ENCODE data around the gene XIAP.
"Not testable (repeated sequence)": the region's sequence is repeated elsewhere in the genome, so short reads cannot be mapped to it uniquely, and the experiment has no call there.

The XIAP gene

GRCh38 chrX:123849096-123849495 is 10.8 kb upstream of the XIAP start:
- no peak for DNase-seq (ENCODE audit: low read depth in 1 of 2, low spot score in 1 of 2)
- TF ChIP-seq JUND (IDR thresholded peaks at IDR 0.05; ENCODE audit: low read depth): no peak
- in situ Hi-C loops (cut with HindIII; ENCODE audit: low pct_unique_long_range_greater_than_20kb, low sequenced_read_pairs): no loop called here

GRCh38 chrX:123849906-123850305 is 9.9 kb upstream of the XIAP start:
- in situ Hi-C loops (cut with HindIII; ENCODE audit: low pct_unique_long_range_greater_than_20kb, low sequenced_read_pairs); DNase-seq (ENCODE audit: low read depth in 1 of 2, low spot score in 1 of 2): not testable (repeated sequence)

- no peak for DNase-seq (ENCODE audit: low read depth in 1 of 2, low spot score in 1 of 2)
- TF ChIP-seq JUND (IDR thresholded peaks at IDR 0.05; ENCODE audit: low read depth): no peak
- in situ Hi-C loops (cut with HindIII; ENCODE audit: low pct_unique_long_range_greater_than_20kb, low sequenced_read_pairs): no loop called here
These were observed 8.8 kb upstream of the XIAP start for GRCh38 chrX:123851079-123851478.

DNA sequence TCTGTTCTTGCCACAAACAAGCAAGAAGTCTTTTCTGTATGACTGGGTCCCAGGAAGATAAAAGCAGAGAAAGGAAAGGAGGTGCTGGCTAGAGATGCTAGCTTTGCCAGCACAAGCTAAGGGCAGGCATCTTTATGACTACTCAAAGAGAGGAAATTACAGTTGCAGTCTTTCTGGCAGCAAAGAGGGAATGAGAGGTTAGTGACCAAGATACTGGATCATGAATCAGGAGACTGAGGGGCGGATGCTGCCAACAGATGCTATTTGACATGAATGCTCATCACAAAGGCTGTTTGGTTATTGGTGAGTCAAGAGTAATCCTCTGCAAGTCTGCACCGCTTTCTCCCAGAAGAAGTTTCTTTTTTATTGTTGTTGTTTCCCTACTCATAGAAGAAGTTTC is 5.5 kb upstream of the XIAP start:
- no peak for DNase-seq (ENCODE audit: low read depth in 1 of 2, low spot score in 1 of 2)
- no peak for TF ChIP-seq JUND (IDR thresholded peaks at IDR 0.05; ENCODE audit: low read depth)
- in situ Hi-C loops (cut with HindIII; ENCODE audit: low pct_unique_long_range_greater_than_20kb, low sequenced_read_pairs): no loop called here

- in situ Hi-C loops (cut with HindIII; ENCODE audit: low pct_unique_long_range_greater_than_20kb, low sequenced_read_pairs): no loop called here
- peak in 1 of 2 experiments; percentile 24 for DNase-seq (ENCODE audit: low read depth in 1 of 2, low spot score in 1 of 2)
- no peak for TF ChIP-seq JUND (IDR thresholded peaks at IDR 0.05; ENCODE audit: low read depth)
These were observed 426 bp upstream of the XIAP start for GRCh38 chrX:123859409-123859845.

- in situ Hi-C loops (cut with HindIII; ENCODE audit: low pct_unique_long_range_greater_than_20kb, low sequenced_read_pairs): no loop called here
- DNase-seq (ENCODE audit: low read depth in 1 of 2, low spot score in 1 of 2): no peak
- no peak for TF ChIP-seq JUND (IDR thresholded peaks at IDR 0.05; ENCODE audit: low read depth)
These were observed 1.1 kb downstream of the XIAP start for GRCh38 chrX:123860983-123861382.

DNA sequence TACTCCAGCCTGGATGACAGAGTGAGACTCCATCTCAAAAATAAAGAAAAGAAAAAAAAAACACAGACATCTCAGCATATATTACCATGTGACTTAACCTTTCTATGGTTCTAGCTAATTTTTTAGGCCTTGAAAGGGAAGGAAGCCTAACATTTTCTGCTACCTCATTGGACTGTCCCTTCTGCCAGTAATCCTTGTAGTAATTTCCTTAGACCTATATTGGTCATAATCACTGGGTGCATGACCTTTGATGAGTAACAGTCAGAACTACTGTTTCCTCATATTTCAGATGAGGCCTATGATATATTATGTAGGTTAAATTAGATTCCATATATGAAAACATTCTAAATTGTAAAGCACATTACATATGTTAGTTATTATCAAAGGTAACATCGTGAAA is 9.6 kb downstream of the XIAP start:
- in situ Hi-C loops (cut with HindIII; ENCODE audit: low pct_unique_long_range_greater_than_20kb, low sequenced_read_pairs): no loop called here
- no peak for TF ChIP-seq JUND (IDR thresholded peaks at IDR 0.05; ENCODE audit: low read depth)
- no peak for DNase-seq (ENCODE audit: low read depth in 1 of 2, low spot score in 1 of 2)

- no peak for TF ChIP-seq JUND (IDR thresholded peaks at IDR 0.05; ENCODE audit: low read depth)
- in situ Hi-C loops (cut with HindIII; ENCODE audit: low pct_unique_long_range_greater_than_20kb, low sequenced_read_pairs): no loop called here
- no peak for DNase-seq (ENCODE audit: low read depth in 1 of 2, low spot score in 1 of 2)
These were observed 11.5 kb downstream of the XIAP start for GRCh38 chrX:123871309-123871708.

DNA sequence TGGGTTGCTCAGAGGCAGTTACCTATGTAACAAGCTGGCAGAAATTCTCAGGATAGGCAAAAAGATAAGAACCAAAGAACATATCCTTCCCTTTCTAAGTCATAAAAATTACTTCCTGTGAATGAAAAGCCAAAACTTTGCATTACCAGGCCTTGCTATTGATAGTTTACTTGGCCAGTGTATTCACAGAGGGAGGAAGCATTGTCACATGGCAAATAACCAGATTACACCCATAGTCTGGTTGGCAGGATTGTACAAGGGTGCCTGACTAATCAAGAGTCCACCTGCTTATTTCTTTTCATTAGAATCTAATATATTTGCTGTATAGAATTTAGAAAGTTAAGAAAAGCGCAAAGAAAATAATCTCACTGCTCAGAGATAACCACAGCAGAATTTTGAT is 14.1 kb downstream of the XIAP start:
- DNase-seq (ENCODE audit: low read depth in 1 of 2, low spot score in 1 of 2): no peak
- no peak for TF ChIP-seq JUND (IDR thresholded peaks at IDR 0.05; ENCODE audit: low read depth)
- in situ Hi-C loops (cut with HindIII; ENCODE audit: low pct_unique_long_range_greater_than_20kb, low sequenced_read_pairs): no loop called here

GRCh38 chrX:123876177-123876576 is 16.3 kb downstream of the XIAP start:
- in situ Hi-C loops (cut with HindIII; ENCODE audit: low pct_unique_long_range_greater_than_20kb, low sequenced_read_pairs): no loop called here
- no peak for DNase-seq (ENCODE audit: low read depth in 1 of 2, low spot score in 1 of 2)
- no peak for TF ChIP-seq JUND (IDR thresholded peaks at IDR 0.05; ENCODE audit: low read depth)

DNA sequence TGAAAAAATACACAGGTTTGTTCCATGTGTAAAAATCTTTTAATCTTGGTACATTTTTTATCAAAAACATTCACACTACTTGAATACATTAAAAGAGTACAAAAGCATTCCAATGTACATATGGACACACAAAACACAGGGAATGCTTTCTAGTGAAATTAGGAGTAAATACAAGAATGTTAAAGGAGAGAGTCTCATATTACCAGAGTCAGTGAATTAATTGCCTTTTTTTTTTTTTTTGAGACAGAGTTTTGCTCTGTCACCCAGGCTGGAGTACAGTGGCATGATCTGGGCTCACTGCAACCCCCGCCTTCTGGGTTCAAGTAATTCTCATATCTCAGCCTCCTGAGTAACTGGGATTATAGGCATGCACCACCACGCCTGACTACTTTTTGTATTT is 17.0 kb downstream of the XIAP start:
- no peak for DNase-seq (ENCODE audit: low read depth in 1 of 2, low spot score in 1 of 2)
- in situ Hi-C loops (cut with HindIII; ENCODE audit: low pct_unique_long_range_greater_than_20kb, low sequenced_read_pairs): no loop called here

DNA sequence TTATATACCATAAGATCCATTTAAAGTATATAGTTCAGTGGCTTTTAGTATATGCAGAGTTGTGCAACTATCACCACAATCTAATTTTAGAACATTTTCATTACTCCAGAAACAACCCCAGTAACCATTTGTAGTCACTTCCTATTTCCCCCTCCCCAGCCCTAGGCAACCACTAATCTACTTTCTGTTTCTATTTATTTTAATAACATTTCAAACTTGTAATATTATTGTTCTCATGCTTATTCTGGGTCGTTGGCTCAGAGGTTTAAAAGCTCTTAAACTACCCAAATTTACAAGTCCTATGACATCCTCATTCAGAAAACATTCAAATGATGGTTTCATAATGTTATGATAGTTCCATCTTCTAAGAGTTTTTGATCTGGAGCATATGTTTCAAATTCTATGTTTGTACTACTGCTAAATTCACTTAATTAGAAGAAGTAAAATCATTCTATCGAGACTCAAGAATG is 18.4 kb downstream of the XIAP start:
- in situ Hi-C loops (cut with HindIII; ENCODE audit: low pct_unique_long_range_greater_than_20kb, low sequenced_read_pairs): no loop called here
- DNase-seq (ENCODE audit: low read depth in 1 of 2, low spot score in 1 of 2): no peak
- no peak for TF ChIP-seq JUND (IDR thresholded peaks at IDR 0.05; ENCODE audit: low read depth)

More for the DNA sequence above, 17.0 kb downstream of the XIAP start:
- no peak for TF ChIP-seq JUND (IDR thresholded peaks at IDR 0.05; ENCODE audit: low read depth)

- TF ChIP-seq JUND (IDR thresholded peaks at IDR 0.05; ENCODE audit: low read depth): no peak
These were observed 21.5 kb downstream of the XIAP start for GRCh38 chrX:123881330-123881729.

DNA sequence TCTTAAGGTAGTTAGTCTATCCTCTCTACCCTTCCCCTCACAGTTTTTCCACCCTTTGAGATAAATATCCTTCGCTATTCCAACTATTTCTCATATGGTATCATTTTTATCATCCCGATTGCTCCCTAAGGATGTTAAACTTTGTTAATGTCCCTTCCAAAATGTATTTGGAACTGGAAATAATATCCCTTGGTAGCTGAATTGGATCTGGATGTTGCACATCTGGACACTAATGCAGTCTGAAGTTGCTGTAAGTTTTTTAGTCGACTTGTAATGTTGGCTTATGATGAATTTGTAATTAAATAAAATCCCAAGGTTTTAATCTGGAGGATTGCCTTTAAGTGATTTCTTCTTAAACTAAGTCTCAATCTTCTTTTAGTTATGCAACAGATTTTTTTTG is 22.5 kb downstream of the XIAP start:
- in situ Hi-C loops (cut with HindIII; ENCODE audit: low pct_unique_long_range_greater_than_20kb, low sequenced_read_pairs): no loop called here
- DNase-seq (ENCODE audit: low read depth in 1 of 2, low spot score in 1 of 2): no peak
- TF ChIP-seq JUND (IDR thresholded peaks at IDR 0.05; ENCODE audit: low read depth): no peak

More at GRCh38 chrX:123881330-123881729, 21.5 kb downstream of the XIAP start:
- DNase-seq (ENCODE audit: low read depth in 1 of 2, low spot score in 1 of 2): no peak
- in situ Hi-C loops (cut with HindIII; ENCODE audit: low pct_unique_long_range_greater_than_20kb, low sequenced_read_pairs): no loop called here

All from T47D (cell line).